Endothelial cell (in vitro differentiated cells): ENCODE data around the gene GHR. TPM values are rescaled to one million over a fixed set of nuclear protein-coding genes. Genes with fewer than 3 reads are reported as not detected.

Experiments used
- DNase-seq: peaks from one replicate; pipeline ENCODE4 v3.0.0; 2021; ENCODE audit warnings: low spot score
- H3K27ac Mint-ChIP-seq: one replicate; pipeline ENCODE4 v1.8.0; 2021; ENCODE audit warnings: mixed read lengths, inconsistent platforms; ENCODE audit not compliant: unreplicated experiment
- H3K27me3 Mint-ChIP-seq: one replicate; pipeline ENCODE4 v1.8.0; 2021; ENCODE audit warnings: mild to moderate bottlenecking, moderate library complexity, mixed read lengths, inconsistent platforms; ENCODE audit not compliant: unreplicated experiment
- H3K36me3 Mint-ChIP-seq: one replicate; pipeline ENCODE4 v1.8.0; 2021; ENCODE audit warnings: mild to moderate bottlenecking, low read depth, mixed read lengths, inconsistent platforms; ENCODE audit not compliant: unreplicated experiment
- H3K4me1 Mint-ChIP-seq: one replicate; pipeline ENCODE4 v1.8.0; 2021; ENCODE audit warnings: mild to moderate bottlenecking, mixed read lengths, inconsistent platforms; ENCODE audit not compliant: unreplicated experiment
- H3K4me3 Mint-ChIP-seq: one replicate; pipeline ENCODE4 v1.8.0; 2021; ENCODE audit warnings: mild to moderate bottlenecking, mixed read lengths, inconsistent platforms; ENCODE audit not compliant: unreplicated experiment
- H3K9me3 Mint-ChIP-seq: one replicate; pipeline ENCODE4 v1.8.0; 2021; ENCODE audit warnings: mixed read lengths, inconsistent platforms; ENCODE audit not compliant: unreplicated experiment
- total RNA-seq: library from RNA; stranded (reverse); fragmentation: NEBNext Ultra II Directional; extraction: Animal tissue kit (Norgen Biotek cat#: 25700); gene quantifications from one replicate; pipeline ENCODE4 v1.2.1, GENCODE V29; 2021; ENCODE audit not compliant: unreplicated experiment
- TF ChIP-seq, protein P1 (sequence below): fragments of 200-600 bp; sonication (generic); IDR thresholded peaks from one replicate; pipeline ENCODE4 v1.5.0; 2021; ENCODE audit warnings: antibody characterized with exemption; ENCODE audit not compliant: unreplicated experiment

GHR gene
- total RNA-seq, 1 donor from 2014 or later: 0.67 TPM

DNA sequence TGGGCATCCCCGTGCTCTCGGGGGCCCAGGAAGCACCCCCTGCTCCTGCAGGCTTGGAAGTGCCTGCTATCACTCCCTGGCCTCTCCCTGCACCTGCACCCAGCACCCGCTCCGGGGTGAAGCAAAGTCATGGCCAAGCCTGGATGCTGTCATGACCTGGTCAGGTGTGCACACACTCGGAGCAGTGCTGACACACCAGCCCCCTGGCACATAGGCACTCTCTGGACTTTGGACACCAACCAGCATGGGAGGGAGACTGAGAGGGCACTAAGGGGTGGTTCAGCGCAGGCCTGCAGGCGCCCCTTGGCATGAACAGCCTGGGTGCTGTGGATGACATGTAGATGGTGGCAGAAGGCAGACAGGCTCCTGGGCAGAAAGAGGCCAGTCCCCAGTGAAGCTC is 158.6 kb downstream of the GHR start:
- Mint-ChIP-seq H3K36me3 (no peaks in the 10 kb centered on the region), H3K27me3 (no peaks in the 10 kb centered on the region)
- TF ChIP-seq, protein P1, sequence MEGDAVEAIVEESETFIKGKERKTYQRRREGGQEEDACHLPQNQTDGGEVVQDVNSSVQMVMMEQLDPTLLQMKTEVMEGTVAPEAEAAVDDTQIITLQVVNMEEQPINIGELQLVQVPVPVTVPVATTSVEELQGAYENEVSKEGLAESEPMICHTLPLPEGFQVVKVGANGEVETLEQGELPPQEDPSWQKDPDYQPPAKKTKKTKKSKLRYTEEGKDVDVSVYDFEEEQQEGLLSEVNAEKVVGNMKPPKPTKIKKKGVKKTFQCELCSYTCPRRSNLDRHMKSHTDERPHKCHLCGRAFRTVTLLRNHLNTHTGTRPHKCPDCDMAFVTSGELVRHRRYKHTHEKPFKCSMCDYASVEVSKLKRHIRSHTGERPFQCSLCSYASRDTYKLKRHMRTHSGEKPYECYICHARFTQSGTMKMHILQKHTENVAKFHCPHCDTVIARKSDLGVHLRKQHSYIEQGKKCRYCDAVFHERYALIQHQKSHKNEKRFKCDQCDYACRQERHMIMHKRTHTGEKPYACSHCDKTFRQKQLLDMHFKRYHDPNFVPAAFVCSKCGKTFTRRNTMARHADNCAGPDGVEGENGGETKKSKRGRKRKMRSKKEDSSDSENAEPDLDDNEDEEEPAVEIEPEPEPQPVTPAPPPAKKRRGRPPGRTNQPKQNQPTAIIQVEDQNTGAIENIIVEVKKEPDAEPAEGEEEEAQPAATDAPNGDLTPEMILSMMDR: no peak

DNA sequence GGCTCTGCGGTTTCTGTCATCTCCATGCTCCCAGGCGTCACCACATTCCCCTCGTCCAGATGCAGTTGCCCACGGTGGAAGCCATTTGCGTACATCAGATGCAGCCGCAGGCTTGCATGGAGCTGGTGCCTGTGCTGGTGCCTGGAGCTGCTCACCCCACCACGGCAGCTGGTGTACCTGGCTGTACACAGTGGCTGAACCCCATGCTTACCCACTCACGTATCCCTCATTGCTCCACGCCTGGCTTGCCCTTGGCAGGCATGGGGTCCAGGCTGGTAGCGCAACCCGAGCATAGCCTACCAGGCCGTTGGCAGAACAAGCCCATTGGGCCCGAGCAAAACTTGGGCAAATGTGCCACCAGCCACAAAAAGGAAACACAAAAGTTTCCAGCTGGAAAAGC is 159.5 kb downstream of the GHR start:
- no peaks in the 10 kb centered on the region for H3K27me3 Mint-ChIP-seq
- no peak overlapping the region for H3K27ac Mint-ChIP-seq
- no peaks in the 10 kb centered on the region for H3K9me3 Mint-ChIP-seq
- H3K36me3 Mint-ChIP-seq: no peaks in the 10 kb centered on the region
- no peak for DNase-seq
- TF ChIP-seq, protein P1: no peak
- no peaks in the 10 kb centered on the region for H3K4me1 Mint-ChIP-seq
- H3K4me3 Mint-ChIP-seq: no peak overlapping the region

More for the DNA sequence above, 158.6 kb downstream of the GHR start:
- no peaks in the 10 kb centered on the region for H3K4me1 Mint-ChIP-seq
- DNase-seq: no peak
- H3K9me3 Mint-ChIP-seq: no peaks in the 10 kb centered on the region
- no peak overlapping the region for H3K4me3 Mint-ChIP-seq
- no peak overlapping the region for H3K27ac Mint-ChIP-seq

DNA sequence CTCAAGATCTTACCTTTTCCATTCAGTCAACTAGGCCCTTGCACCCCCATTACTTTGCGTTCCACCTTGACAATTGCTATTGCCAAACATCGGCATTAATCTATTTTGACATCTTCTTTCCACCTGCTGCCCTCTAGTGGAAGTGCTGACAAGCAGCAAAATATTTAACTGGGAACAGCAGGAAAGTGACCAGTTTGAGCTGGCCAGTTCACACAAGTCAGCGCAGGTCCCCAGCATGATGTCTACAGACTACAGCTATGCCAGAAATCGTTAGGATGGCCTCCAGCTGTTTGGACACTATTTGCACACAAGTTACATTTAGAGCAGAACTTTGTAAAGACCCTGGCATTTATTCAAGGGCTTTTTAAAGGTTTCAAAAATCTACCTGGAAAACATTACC is 160.1 kb downstream of the GHR start:
- H3K9me3 Mint-ChIP-seq: no peaks in the 10 kb centered on the region
- TF ChIP-seq, protein P1: peak; percentile 77
- H3K4me3 Mint-ChIP-seq: no peak overlapping the region
- H3K27ac Mint-ChIP-seq: no peak overlapping the region
- H3K36me3 Mint-ChIP-seq: no peaks in the 10 kb centered on the region
- no peaks in the 10 kb centered on the region for H3K4me1 Mint-ChIP-seq
- H3K27me3 Mint-ChIP-seq: no peaks in the 10 kb centered on the region
- DNase-seq: peak; percentile 60

DNA sequence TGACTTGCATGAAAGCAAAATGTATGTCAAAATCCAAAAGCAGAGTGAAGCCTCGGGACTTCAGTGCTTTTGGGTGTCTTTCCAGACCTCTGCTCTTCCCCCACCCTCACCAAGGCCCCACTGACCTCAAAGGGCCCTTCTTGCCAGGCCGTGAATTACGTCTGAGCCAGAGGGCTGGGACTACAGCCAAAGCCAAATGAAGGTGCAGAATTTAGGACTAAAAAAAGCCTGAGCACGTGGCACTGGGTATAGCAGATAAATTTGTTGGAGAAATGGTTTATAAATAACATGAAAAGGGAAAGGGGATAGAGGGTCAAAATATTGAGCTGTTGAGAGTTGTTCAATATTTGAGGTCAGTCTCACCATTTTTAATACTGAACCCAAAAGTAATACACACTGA is 163.4 kb downstream of the GHR start:
- Mint-ChIP-seq H3K4me1 (peaks cover 3% of the 10 kb centered on the region), H3K27me3 (no peaks in the 10 kb centered on the region), H3K36me3 (no peaks in the 10 kb centered on the region), H3K4me3 (no peak overlapping the region), H3K9me3 (no peaks in the 10 kb centered on the region), H3K27ac (no peak overlapping the region)
- DNase-seq: no peak
- TF ChIP-seq, protein P1: no peak

DNA sequence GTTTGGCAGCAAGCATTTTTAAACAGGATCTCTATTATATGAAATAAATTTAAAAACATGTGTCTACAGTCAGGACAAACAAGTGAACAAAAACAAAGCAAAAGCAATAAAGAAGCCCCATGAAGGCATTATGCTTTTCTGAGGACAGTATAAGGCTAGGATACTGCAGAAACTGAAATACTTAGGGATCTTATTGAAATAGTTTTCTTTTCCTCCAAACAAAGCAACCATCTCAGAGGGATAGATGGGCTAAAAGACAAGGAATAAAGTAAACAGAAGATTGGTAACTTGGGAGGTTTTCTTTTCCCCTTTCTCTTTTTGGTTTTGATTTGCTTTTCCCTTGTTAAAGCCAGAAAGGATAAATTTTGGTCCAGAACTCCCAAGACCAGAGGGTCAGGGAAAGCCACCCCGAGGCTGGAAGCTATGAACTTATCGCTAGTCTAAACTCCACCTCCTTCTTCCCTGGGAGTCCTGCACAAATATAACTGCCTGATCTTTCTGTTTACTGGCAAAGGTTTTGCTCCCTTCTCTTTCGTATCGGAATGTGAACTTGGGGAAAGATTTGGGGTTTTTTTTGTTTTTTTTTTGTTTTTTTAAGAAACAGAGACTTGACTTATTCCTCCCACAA is 164.0 kb downstream of the GHR start:
- Mint-ChIP-seq H3K4me3 (no peak overlapping the region), H3K4me1 (peaks cover 3% of the 10 kb centered on the region), H3K9me3 (no peaks in the 10 kb centered on the region), H3K27ac (no peak overlapping the region), H3K36me3 (no peaks in the 10 kb centered on the region), H3K27me3 (no peaks in the 10 kb centered on the region)
- TF ChIP-seq, protein P1: no peak
- DNase-seq: no peak
